NCI-H345 treated with DMSO at 0.1 percent for 48 hours (cell line): Measurements from ENCODE around the gene MEST.
"Not testable (repeated sequence)": the region's sequence is repeated elsewhere in the genome, so short reads cannot be mapped to it uniquely, and the experiment has no call there.

Experiments used
- DNase-seq: peaks from one replicate; lab custom pipeline; 2025; ENCODE audit not compliant: unreplicated experiment; lab: John Stamatoyannopoulos, UW

The MEST gene

DNA sequence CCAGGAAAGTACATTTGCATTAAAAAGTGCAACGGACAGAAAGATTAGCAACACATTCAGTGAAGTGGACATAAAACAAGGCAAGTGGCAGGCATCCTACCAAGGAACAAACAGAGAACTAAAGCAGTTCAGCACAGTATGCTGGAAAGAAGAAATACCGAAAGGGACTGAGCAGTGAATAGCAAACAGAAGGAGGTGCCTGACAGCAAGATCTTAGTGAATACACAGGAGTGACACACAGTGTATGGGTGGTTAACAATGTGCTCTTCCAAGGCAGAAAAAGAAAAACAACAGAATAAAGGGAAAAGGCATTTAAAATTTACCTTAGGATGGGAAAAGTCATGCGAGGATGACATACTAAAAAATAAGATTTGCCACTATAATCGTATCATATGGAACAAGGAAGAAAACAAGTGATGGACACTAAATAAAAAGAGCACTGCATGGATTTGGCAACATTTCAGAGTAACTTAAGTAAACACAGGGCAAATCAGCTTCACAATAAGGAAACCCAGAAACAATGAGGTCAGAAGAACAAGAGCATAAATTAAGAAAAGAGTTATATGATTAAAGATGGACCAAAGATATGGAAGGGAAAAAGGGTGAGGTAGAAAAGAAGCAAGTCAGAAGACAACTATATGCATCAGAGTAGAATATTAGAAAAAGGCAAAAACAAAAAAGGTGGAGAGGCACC lies 29.5 kb downstream of the MEST start:
- DNase-seq, result no peak

DNA sequence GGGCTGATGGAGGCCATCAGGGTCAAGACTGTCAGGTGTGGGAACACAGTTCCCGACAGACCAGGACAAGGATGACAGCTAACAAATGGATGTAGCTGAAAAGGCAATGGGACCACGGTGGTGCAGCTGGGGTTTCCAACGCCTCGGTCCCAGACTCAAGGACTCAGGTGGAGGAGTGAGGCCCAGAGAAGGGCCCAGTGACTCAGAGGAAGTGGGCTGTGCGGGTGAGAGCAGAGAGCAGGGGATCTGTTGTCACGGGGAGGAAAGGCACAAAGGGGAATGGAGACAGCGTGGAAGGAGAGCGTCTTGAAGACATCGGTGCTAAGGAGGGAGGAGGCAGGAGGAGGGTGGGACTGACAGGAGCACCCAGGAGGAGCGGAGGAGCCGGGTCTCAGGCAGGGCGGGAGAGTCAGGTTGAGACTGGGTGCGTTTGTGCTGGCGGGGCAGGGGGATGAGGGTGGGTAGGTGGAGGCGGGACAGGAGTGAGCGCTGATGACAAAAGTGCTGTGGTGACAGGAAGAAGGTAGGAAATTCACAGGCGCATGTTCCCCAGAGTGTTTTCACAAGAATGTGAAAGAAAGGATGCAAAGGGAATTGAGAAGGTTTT lies 31.7 kb downstream of the MEST start:
- DNase-seq, result not testable (repeated sequence)

DNA sequence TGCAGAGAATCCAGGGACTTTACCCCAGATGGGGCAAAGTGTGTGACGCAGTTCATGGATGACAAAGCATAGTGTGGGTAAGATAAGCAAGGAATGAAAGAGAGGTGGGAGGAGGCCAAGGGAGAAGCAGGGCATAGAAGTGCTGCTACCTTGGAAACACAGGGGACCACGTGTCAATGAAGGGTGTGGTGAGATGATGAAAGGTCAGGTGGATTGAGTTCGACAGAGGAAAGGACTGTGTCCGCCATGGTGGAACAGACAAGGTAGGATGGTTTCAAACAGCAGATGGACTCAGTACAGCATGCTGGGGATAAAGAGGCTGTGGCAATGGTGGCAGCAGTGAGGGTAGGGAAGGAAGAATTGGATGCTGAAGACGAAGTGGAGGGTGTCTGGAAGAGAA lies 32.7 kb downstream of the MEST start:
- no peak for DNase-seq

DNA sequence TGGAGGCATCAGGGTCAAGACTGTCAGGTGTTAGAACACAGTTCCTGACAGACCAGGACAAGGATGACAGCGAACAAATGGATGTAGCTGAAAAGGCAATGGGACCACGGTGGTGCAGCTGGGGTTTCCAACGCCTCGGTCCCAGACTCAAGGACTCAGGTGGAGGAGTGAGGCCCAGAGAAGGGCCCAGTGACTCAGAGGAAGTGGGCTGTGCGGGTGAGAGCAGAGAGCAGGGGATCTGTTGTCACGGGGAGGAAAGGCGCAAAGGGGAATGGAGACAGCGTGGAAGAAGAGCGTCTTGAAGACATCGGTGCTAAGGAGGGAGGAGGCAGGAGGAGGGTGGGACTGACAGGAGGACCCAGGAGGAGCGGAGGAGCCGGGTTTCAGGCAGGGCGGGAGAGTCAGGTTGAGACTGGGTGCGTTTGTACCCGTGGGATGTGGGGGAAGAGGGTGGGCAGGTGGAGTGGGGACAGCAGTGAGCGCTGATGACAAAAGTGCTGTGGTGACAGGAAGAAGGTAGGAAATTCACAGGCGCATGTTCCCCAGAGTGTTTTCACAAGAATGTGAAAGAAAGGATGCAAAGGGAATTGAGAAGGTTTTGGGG lies 36.0 kb downstream of the MEST start:
- not testable (repeated sequence) for DNase-seq

DNA sequence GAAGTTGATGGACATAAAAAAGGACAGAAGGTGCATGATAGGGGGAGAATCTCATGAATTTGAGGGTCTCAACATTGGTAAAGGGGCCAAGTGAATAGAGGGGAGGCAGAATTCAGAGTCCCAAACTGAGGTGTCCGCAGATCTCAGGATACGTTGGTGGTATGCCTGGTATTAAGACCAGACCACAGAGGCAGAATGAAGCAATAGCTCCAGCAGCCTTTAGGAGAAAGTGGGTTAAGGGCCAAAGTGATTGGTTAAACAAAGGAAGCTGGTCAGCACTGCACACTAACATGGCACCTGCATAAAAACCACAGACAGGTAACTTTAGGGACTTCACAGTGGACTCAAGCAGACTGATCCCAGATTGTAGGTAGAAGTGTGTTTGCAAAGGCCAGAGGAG lies 37.5 kb downstream of the MEST start:
- no peak for DNase-seq

DNA sequence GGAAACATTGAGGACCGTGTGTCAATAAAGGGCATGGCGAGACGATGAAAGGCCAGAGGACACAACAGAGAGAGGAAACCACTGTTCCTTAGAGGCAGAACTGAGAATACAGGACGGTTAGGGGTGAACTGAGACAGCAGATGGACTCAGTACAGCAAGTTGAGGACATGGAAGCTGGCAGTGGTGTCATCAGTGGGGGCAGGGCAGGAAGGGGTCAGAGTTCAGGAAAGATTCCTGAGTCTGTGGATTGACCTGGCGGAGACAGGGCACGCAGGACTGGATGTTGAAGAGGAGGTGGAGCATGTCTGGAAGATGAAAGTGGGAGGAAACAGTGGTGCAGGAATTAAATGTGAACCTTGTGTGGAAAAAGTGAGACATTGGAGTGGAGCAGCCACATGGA lies 46.0 kb downstream of the MEST start:
- not testable (repeated sequence) for DNase-seq

DNA sequence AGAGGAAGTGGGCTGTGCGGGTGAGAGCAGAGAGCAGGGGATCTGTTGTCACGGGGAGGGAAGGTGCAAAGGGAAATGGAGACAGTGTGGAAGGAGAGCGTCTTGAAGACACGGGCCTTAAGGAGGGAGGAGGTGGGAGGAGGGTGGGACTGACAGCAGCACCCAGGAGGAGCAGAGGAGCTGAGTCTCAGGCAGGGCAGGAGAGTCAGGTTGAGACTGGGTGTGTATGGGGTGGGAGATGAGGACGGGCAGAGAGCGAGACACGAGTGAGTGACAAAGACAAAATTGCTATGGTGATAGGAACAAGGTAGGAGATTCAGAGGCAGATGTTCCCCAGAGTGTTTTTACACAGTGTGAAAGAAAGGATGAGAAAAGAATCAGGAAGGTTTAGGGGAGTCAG lies 49.4 kb downstream of the MEST start:
- not testable (repeated sequence) for DNase-seq

DNA sequence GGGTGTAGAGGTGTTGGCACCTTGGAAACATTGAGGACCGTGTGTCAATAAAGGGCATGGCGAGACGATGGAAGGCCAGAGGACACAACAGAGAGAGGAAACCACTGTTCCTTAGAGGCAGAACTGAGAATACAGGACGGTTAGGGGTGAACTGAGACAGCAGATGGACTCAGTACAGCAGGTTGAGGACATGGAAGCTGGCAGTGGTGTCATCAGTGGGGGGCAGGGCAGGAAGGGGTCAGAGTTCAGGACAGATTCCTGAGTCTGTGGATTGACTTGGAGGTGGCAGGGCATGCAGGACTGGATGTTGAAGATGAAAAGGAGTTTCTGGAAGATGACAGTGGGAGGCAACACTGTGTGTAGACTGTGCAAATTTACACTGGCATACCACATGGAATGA lies 50.4 kb downstream of the MEST start:
- DNase-seq, result not testable (repeated sequence)

DNA sequence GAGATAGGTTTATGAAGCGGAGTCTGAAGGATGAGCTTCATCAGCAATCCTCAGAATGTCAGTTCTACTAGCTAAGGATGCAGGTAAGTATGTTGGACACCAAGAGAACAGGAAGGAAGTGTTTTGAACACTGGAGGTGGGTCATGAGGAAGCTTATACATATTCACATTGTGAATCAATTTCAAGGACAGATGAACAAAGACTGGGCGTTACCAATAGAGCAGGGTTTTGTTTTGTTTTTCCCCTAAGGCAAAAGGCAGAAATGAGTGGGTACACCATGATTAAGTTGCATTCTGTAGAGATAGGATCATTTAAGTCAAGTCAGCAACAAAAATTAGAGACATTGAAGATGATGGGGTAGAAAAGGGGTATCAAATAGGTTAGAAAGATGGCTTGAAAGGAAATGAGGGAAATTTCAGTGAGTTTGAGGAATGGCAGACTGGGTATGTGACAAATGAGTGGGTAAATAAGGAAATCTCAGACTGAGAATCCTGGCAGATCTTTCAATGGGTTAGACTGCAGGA lies 51.7 kb downstream of the MEST start:
- no peak for DNase-seq

DNA sequence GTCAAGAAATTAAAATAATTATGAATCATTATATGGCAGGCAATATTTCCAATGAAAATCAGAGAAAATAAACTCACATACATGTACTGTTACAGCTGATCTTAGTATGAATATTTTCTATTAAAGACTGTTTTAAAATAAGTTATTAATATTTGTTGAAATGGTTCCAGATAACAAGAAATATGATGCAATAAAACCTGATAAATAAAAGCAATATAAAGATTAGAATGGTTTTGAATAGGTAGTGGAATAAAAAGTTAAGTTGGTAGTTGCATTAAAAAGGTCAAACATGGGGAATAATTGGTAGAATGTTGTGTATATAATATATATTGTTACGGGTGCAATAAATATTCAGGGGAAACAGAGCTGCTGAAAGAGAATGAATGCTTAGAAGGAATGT lies 52.5 kb downstream of the MEST start:
- DNase-seq, result no peak

DNA sequence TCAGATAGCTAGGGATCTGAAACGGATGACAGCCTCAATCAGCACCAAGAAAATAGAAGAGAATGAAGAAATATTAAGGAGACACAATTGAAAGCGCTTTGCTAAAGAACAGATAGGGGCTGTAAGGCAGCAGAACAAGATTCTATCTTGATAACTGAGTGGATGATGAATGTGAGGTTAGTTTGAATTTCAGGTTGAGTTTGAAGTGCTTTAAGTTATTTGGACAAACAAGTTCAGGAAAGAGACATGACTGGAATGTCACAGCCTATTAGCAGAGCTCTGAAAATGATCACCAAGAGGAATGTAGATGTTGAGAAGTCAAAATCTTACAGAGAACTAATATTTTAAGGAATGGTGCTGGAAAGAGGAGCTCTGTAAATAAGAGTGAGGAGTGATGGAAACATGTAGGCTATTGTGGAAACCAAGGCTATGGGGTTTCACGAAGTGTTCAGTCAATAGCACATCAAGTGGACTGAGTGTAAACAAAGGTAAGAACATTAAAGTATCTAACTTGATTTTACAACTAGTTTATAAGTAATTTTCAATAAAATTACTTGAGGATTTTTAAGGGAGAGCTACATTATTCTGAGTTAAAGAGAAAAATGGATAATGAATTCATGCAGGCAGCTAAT lies 61.6 kb downstream of the MEST start:
- no peak for DNase-seq

DNA sequence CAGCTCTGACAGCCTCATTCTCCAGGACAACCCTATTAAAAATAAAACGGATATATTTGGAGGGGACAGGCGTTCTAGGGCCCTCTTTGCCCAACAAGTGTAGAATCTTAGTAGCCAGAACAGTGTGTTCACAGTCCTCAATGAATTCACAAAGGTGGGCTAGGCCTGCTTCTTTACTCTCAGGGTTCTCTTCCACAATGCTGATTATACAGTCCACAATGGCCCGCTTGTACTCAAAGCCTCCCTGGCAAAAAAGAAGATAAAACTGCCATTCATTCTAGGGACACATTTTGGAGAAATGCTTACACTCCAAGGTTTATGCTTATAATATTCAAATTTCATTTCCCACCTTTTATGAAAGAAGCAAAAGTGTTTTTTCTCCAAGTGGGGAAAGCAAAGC lies 62.6 kb downstream of the MEST start:
- no peak for DNase-seq
